Rectal smooth muscle tissue (tissue), 1 donor: Measurements from ENCODE around the gene MATK.
"Not testable (repeated sequence)": the region's sequence is repeated elsewhere in the genome, so short reads cannot be mapped to it uniquely, and the experiment has no call there.

Source experiments
- H3K27ac ChIP-seq: one replicate; pipeline ENCODE4 v1.7.0; 2013; ENCODE audit warnings: low read depth, low read length, inconsistent platforms
- H3K27me3 ChIP-seq: one replicate; pipeline ENCODE4 v1.7.0; 2013; ENCODE audit warnings: low read length; ENCODE audit not compliant: control insufficient read depth, insufficient read depth
- H3K36me3 ChIP-seq: one replicate; pipeline ENCODE4 v1.7.0; 2013; ENCODE audit warnings: low read length; ENCODE audit not compliant: control insufficient read depth, insufficient read depth
- H3K4me1 ChIP-seq: one replicate; pipeline ENCODE4 v1.7.0; 2013; ENCODE audit warnings: low read length; ENCODE audit not compliant: control insufficient read depth, insufficient read depth
- H3K4me3 ChIP-seq: one replicate; pipeline ENCODE4 v1.7.0; 2013; ENCODE audit warnings: low read length
- H3K9ac ChIP-seq: one replicate; pipeline ENCODE4 v1.7.0; 2013; ENCODE audit warnings: low read length

Gene MATK

DNA sequence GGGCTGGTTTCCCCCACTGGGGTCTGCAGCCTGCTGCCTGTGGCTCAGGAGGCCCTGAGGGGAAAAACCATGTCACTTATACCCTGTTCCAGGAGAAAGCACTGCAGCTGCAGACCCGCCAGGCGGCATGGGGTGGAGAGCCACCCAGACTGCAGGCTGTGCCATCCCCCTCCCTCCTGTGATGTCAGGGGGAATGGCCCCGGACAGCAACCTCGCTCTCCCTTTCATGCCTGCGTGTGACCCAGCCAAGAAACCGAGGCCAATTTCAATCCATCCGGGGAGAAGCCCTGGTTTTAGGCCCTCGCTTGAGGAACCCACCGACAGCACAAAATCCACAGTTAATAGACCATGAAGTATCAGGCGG is 37.2 kb upstream of the MATK start:
- Histone ChIP-seq H3K4me3 (no peak overlapping the region), H3K36me3 (no peaks in the 10 kb centered on the region)

DNA sequence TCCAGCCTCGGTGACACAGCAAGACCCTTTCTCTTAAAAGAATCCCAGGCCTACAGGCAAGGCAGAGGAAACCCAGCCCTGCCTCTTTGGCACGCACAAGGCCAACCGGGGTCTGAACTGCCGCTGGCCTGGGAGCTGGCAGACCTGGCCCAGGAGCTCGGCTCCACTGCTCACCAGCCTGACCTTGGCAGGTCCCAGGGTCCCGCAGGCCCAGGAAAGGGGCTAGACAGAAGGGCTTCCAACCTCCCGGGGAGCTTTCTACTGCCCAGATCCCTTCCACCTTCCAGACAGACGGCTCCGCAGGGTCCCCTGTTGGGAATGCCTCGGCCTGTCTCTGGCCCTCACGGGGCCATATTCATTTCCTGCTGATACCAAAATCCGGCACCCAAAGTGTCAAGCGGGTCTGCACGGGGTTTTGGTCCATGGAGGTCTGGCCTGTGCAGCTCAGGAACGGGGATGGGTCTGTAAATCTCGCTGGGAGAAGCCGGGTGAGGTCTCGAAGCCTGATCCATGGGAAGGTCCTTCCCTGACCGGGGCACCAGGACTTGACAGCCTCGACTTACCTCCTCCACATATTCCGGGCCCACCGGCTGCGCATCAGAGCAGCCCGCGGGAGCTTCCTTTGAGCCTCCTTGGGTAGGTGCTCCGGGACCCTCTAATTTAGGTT is 36.6 kb upstream of the MATK start:
- no peak overlapping the region for H3K27ac ChIP-seq
- H3K9ac ChIP-seq: no peak overlapping the region
- no peaks in the 10 kb centered on the region for H3K4me1 ChIP-seq
- H3K27me3 ChIP-seq: no peaks in the 10 kb centered on the region
- no peak overlapping the region for H3K4me3 ChIP-seq
- H3K36me3 ChIP-seq: no peaks in the 10 kb centered on the region

More for the DNA sequence above, 37.2 kb upstream of the MATK start:
- no peaks in the 10 kb centered on the region for H3K27me3 ChIP-seq
- no peaks in the 10 kb centered on the region for H3K4me1 ChIP-seq
- no peak overlapping the region for H3K27ac ChIP-seq
- H3K9ac ChIP-seq: no peak overlapping the region

DNA sequence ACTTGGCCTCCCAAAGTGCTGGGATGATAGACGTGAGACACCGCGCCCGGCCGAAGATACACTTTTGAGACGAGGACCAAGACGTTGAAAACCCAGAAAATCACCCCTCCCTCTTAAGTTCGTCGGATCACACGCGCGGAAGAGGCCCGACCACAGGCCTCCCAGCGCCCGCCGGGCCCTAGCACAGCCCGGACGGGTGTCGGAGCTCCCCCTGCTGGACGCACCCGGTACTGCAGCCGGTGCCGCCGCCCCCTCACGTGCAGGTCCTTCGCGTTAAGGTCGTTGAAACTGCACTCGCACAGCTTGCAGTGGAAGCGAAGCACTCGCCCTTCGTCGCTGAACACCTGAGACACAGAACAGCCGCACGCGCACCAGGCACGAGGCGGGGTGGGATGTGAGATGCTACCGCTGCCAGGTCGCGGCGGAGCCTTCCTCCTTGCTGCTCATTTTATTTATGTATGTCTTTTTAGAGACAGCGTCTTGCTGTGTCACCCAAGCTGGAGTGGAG is 35.7 kb upstream of the MATK start:
- H3K27ac ChIP-seq: no peak overlapping the region
- H3K4me1 ChIP-seq: no peaks in the 10 kb centered on the region
- H3K4me3 ChIP-seq: no peak overlapping the region
- H3K36me3 ChIP-seq: no peaks in the 10 kb centered on the region
- no peaks in the 10 kb centered on the region for H3K27me3 ChIP-seq
- H3K9ac ChIP-seq: no peak overlapping the region

DNA sequence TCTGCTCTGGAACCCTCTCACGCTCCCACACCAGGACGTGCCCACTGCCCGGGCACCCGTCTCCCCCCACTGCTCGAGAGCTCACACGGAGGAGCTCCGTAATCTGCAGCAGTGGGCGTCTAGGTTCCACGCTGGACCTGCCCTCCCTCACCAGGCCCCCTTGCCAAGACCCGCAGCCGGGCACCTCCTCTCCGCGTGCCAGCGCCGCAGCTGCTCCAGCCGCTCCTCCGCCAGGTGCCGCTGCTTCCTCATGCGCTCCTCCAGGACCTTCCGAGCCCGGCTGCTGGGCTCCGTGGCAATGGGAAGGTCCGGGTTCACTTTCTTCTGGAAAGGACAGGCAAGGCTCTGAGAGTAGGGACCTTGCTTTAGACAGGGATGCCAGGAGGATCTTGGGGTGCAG is 35.0 kb upstream of the MATK start:
- Histone ChIP-seq H3K4me3 (no peak overlapping the region), H3K9ac (no peak overlapping the region), H3K27ac (no peak overlapping the region), H3K4me1 (no peaks in the 10 kb centered on the region), H3K36me3 (no peaks in the 10 kb centered on the region), H3K27me3 (no peaks in the 10 kb centered on the region)

DNA sequence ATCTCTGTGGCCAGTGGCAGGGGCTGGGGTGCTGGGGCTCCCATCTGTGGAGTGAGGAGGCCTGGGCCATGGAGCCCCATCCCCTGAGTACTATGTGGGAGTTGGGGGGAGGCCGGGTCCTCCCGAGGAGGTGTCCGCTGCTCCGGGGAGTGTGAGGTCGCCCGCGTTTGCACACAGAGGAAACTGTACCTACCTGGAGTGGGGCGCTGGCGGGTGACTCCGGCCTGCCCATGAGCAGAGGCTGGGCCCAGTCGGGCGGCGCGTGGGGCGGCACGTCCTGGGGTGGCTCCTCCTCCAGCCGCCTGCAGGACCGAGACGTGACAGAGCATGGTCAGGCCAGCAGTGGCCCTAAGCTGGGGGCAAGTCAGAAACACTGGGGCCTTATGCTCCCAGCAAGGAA is 33.8 kb upstream of the MATK start:
- H3K27me3 ChIP-seq: no peaks in the 10 kb centered on the region
- no peak overlapping the region for H3K4me3 ChIP-seq
- no peak overlapping the region for H3K27ac ChIP-seq
- H3K4me1 ChIP-seq: no peaks in the 10 kb centered on the region
- no peaks in the 10 kb centered on the region for H3K36me3 ChIP-seq
- H3K9ac ChIP-seq: no peak overlapping the region

DNA sequence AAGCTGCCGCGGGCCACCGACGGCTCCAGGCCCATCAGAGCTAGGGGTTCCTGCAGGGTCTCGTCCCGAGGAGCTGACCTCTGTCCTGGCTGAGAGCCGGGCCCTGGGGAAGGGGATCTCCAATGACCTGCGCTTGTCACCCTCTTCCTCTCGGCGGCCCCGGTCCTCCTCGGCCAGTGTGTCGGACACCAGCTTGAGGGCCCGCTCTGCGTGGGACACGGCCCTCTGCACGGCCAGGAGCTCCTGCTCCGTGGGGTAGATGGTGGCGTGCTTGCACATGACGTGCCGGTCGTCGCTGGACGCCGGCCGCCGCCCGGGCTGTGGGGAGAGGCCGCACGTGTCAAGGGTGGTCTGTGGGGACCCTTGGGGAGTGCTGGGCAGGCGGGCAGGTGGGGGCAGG is 32.7 kb upstream of the MATK start:
- Histone ChIP-seq H3K27me3 (no peaks in the 10 kb centered on the region), H3K36me3 (no peaks in the 10 kb centered on the region), H3K4me1 (no peaks in the 10 kb centered on the region), H3K9ac (no peak overlapping the region), H3K27ac (no peak overlapping the region), H3K4me3 (no peak overlapping the region)

DNA sequence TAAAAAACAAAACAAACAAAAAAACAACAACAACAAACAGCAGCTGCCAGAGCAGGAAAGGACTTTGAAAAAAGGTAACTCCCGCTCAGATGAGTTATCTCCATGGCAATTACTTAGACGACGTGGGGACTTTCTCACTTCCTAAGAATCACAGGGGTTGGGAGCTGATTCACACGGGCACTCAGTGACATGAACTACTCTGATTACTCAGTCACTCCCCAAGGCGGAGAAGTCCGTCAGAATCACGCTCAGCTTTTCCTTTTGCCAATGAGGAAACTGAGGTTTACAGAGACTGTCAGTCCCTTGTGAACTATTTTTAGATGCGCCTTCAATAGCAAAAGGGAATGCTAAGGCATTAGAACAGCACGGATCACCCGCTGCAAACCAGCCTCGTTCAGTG is 32.3 kb upstream of the MATK start:
- Histone ChIP-seq H3K4me1 (no peaks in the 10 kb centered on the region), H3K36me3 (no peaks in the 10 kb centered on the region), H3K27ac (no peak overlapping the region), H3K27me3 (no peaks in the 10 kb centered on the region), H3K4me3 (no peak overlapping the region), H3K9ac (no peak overlapping the region)

DNA sequence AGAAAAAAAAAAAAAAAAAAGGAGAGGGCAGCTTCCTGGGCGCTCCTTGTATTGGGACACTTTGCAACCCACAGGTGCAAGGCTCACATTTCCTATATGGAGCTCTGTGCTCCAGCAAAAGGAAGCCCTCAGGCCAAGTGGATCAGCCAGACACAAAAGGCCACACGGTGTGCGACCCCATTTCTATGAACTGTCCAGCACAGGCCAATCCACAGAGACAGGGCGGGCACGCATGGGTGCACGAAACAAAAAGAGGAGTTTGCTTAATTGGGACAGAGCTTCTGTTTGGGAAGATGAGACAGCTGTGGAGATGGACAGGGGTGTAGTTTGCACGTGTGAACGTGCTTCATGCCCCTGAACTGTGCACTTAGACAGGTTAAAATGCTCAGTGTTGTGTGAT is 31.6 kb upstream of the MATK start:
- no peaks in the 10 kb centered on the region for H3K4me1 ChIP-seq
- no peak overlapping the region for H3K27ac ChIP-seq
- H3K4me3 ChIP-seq: no peak overlapping the region
- H3K36me3 ChIP-seq: no peaks in the 10 kb centered on the region
- H3K9ac ChIP-seq: no peak overlapping the region
- H3K27me3 ChIP-seq: no peaks in the 10 kb centered on the region

DNA sequence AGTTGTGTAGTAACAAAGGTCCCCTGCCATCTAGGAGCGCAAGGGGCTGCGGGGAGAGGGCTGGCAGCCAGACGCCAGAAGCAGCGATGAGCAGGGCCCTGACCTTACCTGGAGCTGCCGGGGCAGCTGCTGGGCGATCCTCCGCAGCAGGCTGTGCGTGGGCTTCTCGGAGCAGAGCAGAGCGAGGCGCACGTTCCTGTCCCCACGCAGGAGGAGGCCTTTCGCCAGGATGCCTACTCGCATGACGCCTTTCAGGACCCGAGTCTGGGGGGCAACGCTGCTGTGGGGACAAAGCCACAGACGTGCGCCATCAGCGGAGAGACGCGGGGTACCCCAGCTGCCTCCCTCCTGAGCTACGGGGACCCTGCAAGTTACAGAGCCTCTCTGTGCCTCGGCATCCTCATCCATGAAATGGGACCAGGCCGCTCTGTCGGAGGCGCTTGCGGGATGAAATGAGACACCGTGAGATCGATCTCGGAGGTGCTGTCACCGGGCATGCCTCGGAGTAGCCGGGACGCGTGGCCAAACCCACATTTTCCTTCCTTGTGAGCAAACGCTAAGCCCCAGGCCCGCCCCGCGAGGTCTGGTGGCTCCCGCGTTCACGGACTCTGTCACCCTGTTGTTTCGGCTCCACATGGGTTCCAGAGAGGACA is 30.5 kb upstream of the MATK start:
- Histone ChIP-seq H3K4me3 (no peak overlapping the region), H3K36me3 (no peaks in the 10 kb centered on the region), H3K9ac (no peak overlapping the region), H3K27ac (no peak overlapping the region), H3K27me3 (no peaks in the 10 kb centered on the region), H3K4me1 (no peaks in the 10 kb centered on the region)

DNA sequence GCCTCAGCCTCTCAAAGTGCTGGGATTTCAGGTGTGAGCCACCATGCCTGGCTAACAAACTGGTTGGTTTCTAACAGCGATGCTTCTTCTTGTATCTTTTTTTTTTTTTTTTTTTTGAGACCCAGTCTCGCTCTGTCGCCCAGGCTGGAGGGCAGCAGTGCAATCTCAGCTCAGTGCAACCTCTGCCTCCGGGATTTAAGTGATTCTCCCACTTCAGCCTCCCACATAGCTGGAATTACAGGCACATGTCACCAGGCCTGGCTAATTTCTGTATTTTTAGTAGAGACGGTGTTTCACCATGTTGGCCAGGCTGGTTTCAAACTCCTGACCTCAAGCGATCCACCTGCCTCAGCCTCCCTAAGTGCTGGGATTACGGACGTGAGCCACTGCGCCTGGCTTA is 30.0 kb upstream of the MATK start:
- not testable (repeated sequence) for H3K4me3 ChIP-seq, H3K9ac ChIP-seq, H3K27ac ChIP-seq, H3K27me3 ChIP-seq, H3K4me1 ChIP-seq, H3K36me3 ChIP-seq

DNA sequence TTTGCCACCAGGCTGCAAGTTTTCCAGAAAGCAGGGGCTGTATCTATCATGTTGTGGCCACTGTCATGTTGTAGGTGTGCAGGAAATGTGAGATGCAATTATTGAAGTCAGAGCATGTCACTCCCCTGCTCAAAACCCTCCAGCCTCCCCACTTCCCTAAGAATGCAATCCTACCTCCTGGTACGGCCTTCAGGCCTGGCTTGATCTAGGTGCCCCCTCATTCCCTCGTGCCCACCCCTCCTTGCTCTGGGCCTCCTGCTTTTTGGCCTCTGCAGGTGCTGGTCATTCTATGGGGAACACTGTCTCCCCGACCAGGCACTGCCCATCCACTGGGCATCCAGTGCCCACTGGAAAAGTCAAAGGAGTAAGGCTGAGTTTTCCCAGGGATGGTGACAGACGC is 28.5 kb upstream of the MATK start:
- H3K27ac ChIP-seq: no peak overlapping the region
- no peak overlapping the region for H3K9ac ChIP-seq
- H3K27me3 ChIP-seq: no peaks in the 10 kb centered on the region
- no peaks in the 10 kb centered on the region for H3K36me3 ChIP-seq
- no peak overlapping the region for H3K4me3 ChIP-seq
- no peaks in the 10 kb centered on the region for H3K4me1 ChIP-seq

DNA sequence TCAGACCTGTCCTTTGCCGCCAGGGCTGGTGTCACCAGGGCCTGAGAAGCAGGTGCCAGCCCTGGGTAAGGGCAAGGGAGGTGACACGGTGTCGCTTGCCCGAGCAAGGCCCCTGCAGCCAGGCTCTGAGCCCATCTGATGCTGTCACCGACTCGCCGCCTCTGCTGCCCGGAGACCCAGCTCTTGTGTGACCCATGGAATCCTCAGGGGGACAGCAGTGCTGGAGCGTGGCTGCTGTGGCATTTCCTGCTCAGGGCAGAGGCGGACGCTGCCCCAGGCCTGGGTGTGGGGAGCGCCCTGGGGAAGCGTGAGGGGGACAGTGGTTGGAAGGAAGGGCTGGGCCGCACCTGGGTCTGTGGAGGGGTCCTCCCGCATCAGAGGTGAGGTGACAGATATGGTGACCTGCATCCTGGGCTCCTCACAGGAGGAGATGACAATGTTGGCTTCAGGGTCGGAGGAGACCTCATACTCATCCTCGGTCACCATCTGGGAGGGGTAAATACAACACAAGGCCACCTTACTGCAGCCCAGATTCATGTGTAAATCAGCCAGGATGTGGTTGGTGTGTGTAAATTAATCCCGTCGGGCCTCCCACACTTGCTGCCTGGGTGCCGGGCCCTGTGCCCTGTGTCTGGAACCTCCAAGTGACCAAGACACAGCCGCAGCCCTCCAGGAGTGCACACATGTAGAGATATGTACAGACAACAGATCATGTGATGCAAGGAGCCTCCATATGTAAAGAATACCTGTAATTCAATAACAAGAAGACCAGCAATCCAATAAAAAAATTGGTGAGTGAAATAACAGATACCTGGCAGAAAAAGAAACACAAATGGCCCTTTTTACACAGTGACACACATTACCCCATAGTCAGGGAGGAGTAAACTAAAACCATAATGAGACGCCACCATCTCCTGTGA is 27.6 kb upstream of the MATK start:
- Histone ChIP-seq H3K27me3 (no peaks in the 10 kb centered on the region), H3K36me3 (no peaks in the 10 kb centered on the region), H3K4me3 (no peak overlapping the region), H3K27ac (no peak overlapping the region), H3K4me1 (no peaks in the 10 kb centered on the region), H3K9ac (no peak overlapping the region)
